OCI-M1 (cell line): ENCODE data around the gene MSI2.

Experiments
- DNase-seq: peaks from one replicate; lab custom pipeline; 2025; lab: John Stamatoyannopoulos, UW

MSI2 gene

GRCh38 chr17:57578608-57579225 lies 322.4 kb downstream of the MSI2 start:
- no peak for DNase-seq

GRCh38 chr17:57579245-57579644 lies 322.9 kb downstream of the MSI2 start:
- DNase-seq: no peak

- no peak for DNase-seq
These were observed 323.9 kb downstream of the MSI2 start for GRCh38 chr17:57580055-57580739.

GRCh38 chr17:57582881-57583756 lies 326.8 kb downstream of the MSI2 start:
- no peak for DNase-seq

GRCh38 chr17:57584050-57584551 lies 327.8 kb downstream of the MSI2 start:
- DNase-seq: no peak

GRCh38 chr17:57585341-57586195 lies 329.2 kb downstream of the MSI2 start:
- no peak for DNase-seq

- DNase-seq: no peak
These were observed 329.9 kb downstream of the MSI2 start for GRCh38 chr17:57586196-57586740.

- no peak for DNase-seq
These were observed 330.4 kb downstream of the MSI2 start for GRCh38 chr17:57586742-57587141.

- DNase-seq: no peak
These were observed 331.1 kb downstream of the MSI2 start for GRCh38 chr17:57587193-57587969.

- DNase-seq: no peak
These were observed 331.8 kb downstream of the MSI2 start for GRCh38 chr17:57588086-57588485.

GRCh38 chr17:57589151-57590034 lies 333.1 kb downstream of the MSI2 start:
- no peak for DNase-seq

- no peak for DNase-seq
These were observed 337.6 kb downstream of the MSI2 start for GRCh38 chr17:57593739-57594462.

GRCh38 chr17:57594767-57595166 lies 338.4 kb downstream of the MSI2 start:
- DNase-seq: no peak

- no peak for DNase-seq
These were observed 339.1 kb downstream of the MSI2 start for GRCh38 chr17:57595426-57595825.

- DNase-seq: no peak
These were observed 339.8 kb downstream of the MSI2 start for GRCh38 chr17:57595947-57596695.

GRCh38 chr17:57597101-57597500 lies 340.8 kb downstream of the MSI2 start:
- no peak for DNase-seq

GRCh38 chr17:57597531-57598453 lies 341.5 kb downstream of the MSI2 start:
- DNase-seq: peak; percentile 56
